K562 (cell line): ENCODE data around the gene ATP2B1. TPM values are rescaled to one million over a fixed set of nuclear protein-coding genes. Genes with fewer than 3 reads are reported as not detected.

Source experiments
- ATAC-seq: fragments of 200-7000 bp; cut with Tn5 transposase; 3 replicates; pipeline ENCODE4 v1.9.1; 2020; ENCODE audit warnings: moderate library complexity
- BruUV-seq: library from RNA; stranded (reverse); fragments of 400-500 nt; replicated peaks from 2 replicates; lab custom pipeline; 2021; lab: Mats Ljungman, UMichigan
- CTCF ChIA-PET: fragments of 300-600 bp; formaldehyde crosslinking; extraction: SDS; loops from one replicate; lab custom pipeline; 2021; ENCODE audit warnings: low intra/inter-chr PET ratio; lab: Yijun Ruan, JAX
- POLR2A ChIA-PET: fragments of 300-600, 350-650 bp; sonication (Branson Sonifier 250); formaldehyde crosslinking; extraction: SDS; loops from one replicate; lab custom pipeline; 2021; ENCODE audit warnings: antibody characterized with exemption, inconsistent platforms; lab: Yijun Ruan, JAX
- DNase-seq, 4 experiments: peaks; one replicate each; pipeline versions ENCODE4 v3.0.0 to v3.0.0-alpha.2; 2011 to 2018; ENCODE audit warnings: low spot score in 3 of 4, mixed read lengths in 3 of 4; ENCODE audit errors: extremely low read depth in 1 of 4
- FAIRE-seq: peaks from 2 replicates; lab custom pipeline; 2011; peaks lifted over from hg19 to GRCh38; lab: Jason Lieb, UNC
- H2AFZ ChIP-seq: 2 replicates; pipeline ENCODE4 v1.6.0; 2011; ENCODE audit warnings: low read depth, low read length, control low read depth, inconsistent platforms
- H3K27ac ChIP-seq: fragments of 200-600 bp; 3 replicates; pipeline ENCODE4 v1.8.0; 2011; ENCODE audit warnings: low read depth, mild to moderate bottlenecking, control low read depth, inconsistent platforms, low read length, moderate library complexity, mixed read lengths; ENCODE audit errors: extremely low read depth
- H3K27me3 ChIP-seq, 2 experiments: fragments of 300-600 bp in 1 of 2; 2 replicates in 1 of 2; 3 replicates in 1 of 2; pipeline versions ENCODE4 v1.6.0 to v1.8.0; 2011; ENCODE audit warnings: inconsistent platforms in 2 of 2, low read length in 2 of 2, mild to moderate bottlenecking in 1 of 2, mixed read lengths in 1 of 2, moderate library complexity in 1 of 2; ENCODE audit not compliant: control insufficient read depth in 2 of 2, insufficient read depth in 2 of 2
- H3K36me3 ChIP-seq: fragments of 300-600 bp; 3 replicates; pipeline ENCODE4 v1.8.0; 2011; ENCODE audit warnings: mild to moderate bottlenecking, low read length, inconsistent platforms; ENCODE audit not compliant: control insufficient read depth, insufficient read depth
- H3K4me1 ChIP-seq, 2 experiments: fragments of 200-600 bp in 1 of 2; replicated peaks in 1 of 2; 2 replicates in 1 of 2; 3 replicates in 1 of 2; pipeline versions ENCODE4 v1.5.1 to v1.8.0; 2011; ENCODE audit warnings: inconsistent platforms in 2 of 2, low read length in 2 of 2, mild to moderate bottlenecking in 1 of 2, mixed read lengths in 1 of 2, moderate library complexity in 1 of 2; ENCODE audit not compliant: control insufficient read depth in 2 of 2, insufficient read depth in 2 of 2
- H3K4me2 ChIP-seq: 2 replicates; pipeline ENCODE4 v1.6.1; 2011; ENCODE audit warnings: low read length, control low read depth, inconsistent platforms, mixed read lengths; ENCODE audit not compliant: insufficient read depth
- H3K4me3 ChIP-seq: fragments of 200-600 bp; sonication (generic), shearing (Covaris generic); 2 replicates; pipeline ENCODE4 v1.5.1; 2016; ENCODE audit warnings: control low read depth, inconsistent platforms
- H3K79me2 ChIP-seq: fragments of 200-600 bp; 3 replicates; pipeline ENCODE4 v1.8.0; 2011; ENCODE audit warnings: low read length, inconsistent platforms; ENCODE audit not compliant: control insufficient read depth, insufficient read depth
- H3K9ac ChIP-seq, 2 experiments: 2 replicates each; pipeline versions ENCODE4 v1.6.0 to v1.6.1; 2011; ENCODE audit warnings: low read depth in 2 of 2, low read length in 2 of 2, control low read depth in 1 of 2, inconsistent platforms in 1 of 2, mild to moderate bottlenecking in 1 of 2, mixed read lengths in 1 of 2; ENCODE audit not compliant: insufficient read depth in 1 of 2
- H3K9me1 ChIP-seq: one replicate; pipeline ENCODE4 v1.6.0; 2011; ENCODE audit warnings: inconsistent platforms, mild to moderate bottlenecking, low read length, moderate library complexity; ENCODE audit not compliant: control insufficient read depth, insufficient read depth
- H3K9me3 ChIP-seq: replicated peaks from 2 replicates; pipeline ENCODE4 v1.5.1; 2011; ENCODE audit warnings: low read depth, low read length, inconsistent platforms; ENCODE audit not compliant: control insufficient read depth, insufficient read depth
- H4K20me1 ChIP-seq: replicated peaks from 2 replicates; pipeline ENCODE4 v1.6.1; 2011; ENCODE audit warnings: low read length, inconsistent platforms, mixed read lengths; ENCODE audit not compliant: control insufficient read depth, insufficient read depth
- ARID1B ChIP-seq: fragments of 450-650 bp; IDR thresholded peaks from 2 replicates; pipeline ENCODE4 v1.6.1; 2016; ENCODE audit warnings: antibody characterized with exemption, mild to moderate bottlenecking, inconsistent platforms
- CBFA2T3 ChIP-seq: fragments of 450-650 bp; IDR thresholded peaks from 2 replicates; pipeline ENCODE4 v1.6.1; 2017
- CTBP1 ChIP-seq: fragments of 450-650 bp; IDR thresholded peaks from 2 replicates; pipeline ENCODE4 v1.6.1; 2016; ENCODE audit warnings: borderline replicate concordance
- EP300 ChIP-seq: IDR thresholded peaks from 2 replicates; pipeline ENCODE4 v1.6.1; 2012; ENCODE audit warnings: low read length, improper control_type of control experiment
- ETV1 ChIP-seq: fragments of 450-650 bp; conservative IDR thresholded peaks from 2 replicates; pipeline ENCODE4 v1.6.1; 2016; ENCODE audit warnings: missing genetic modification characterization, control low read depth, low read depth, missing compliant biosample characterization
- GATA2 ChIP-seq: sonication (generic); formaldehyde crosslinking; IDR thresholded peaks from 2 replicates; pipeline ENCODE4 v1.4.0; 2020; ENCODE audit warnings: mild to moderate bottlenecking, missing genetic modification reagents
- HDAC2 ChIP-seq: fragments of 450-650 bp; IDR thresholded peaks from 2 replicates; pipeline ENCODE4 v1.6.1; 2016; ENCODE audit warnings: mild to moderate bottlenecking
- HDAC3 ChIP-seq: fragments of 450-650 bp; IDR thresholded peaks from 2 replicates; pipeline ENCODE4 v1.6.1; 2018; ENCODE audit warnings: borderline replicate concordance, mild to moderate bottlenecking, moderate library complexity; ENCODE audit not compliant: partially characterized antibody
- HEY1 ChIP-seq: fragments of 250-450 bp; sonication (Bioruptor Pico); IDR thresholded peaks from 2 replicates; pipeline ENCODE4 v1.5.0; 2020; ENCODE audit warnings: mild to moderate bottlenecking, moderate library complexity, borderline replicate concordance
- MXI1 ChIP-seq: IDR thresholded peaks from 2 replicates; pipeline ENCODE4 v1.6.1; 2011; ENCODE audit warnings: low read depth, mild to moderate bottlenecking, improper control_type of control experiment, low read length
- NFE2L1 ChIP-seq: fragments of 450-650 bp; IDR thresholded peaks from 2 replicates; pipeline ENCODE4 v1.6.1; 2016; ENCODE audit warnings: missing genetic modification characterization, low read depth, mild to moderate bottlenecking, missing compliant biosample characterization, moderate library complexity, borderline replicate concordance
- POLR2AphosphoS2 ChIP-seq: IDR thresholded peaks from 2 replicates; pipeline ENCODE4 v1.6.1; 2012; ENCODE audit warnings: low read length, improper control_type of control experiment
- PTRF ChIP-seq: fragments of 450-650 bp; IDR thresholded peaks from 2 replicates; pipeline ENCODE4 v1.6.1; 2016; ENCODE audit warnings: mild to moderate bottlenecking, missing genetic modification characterization, missing compliant biosample characterization
- SNIP1 ChIP-seq: fragments of 450-650 bp; IDR thresholded peaks from 2 replicates; pipeline ENCODE4 v1.7.1; 2017; ENCODE audit warnings: low read depth, mild to moderate bottlenecking
- TAL1 ChIP-seq: fragments of 450-650 bp; IDR thresholded peaks from 2 replicates; pipeline ENCODE4 v1.6.1; 2016; ENCODE audit warnings: mild to moderate bottlenecking
- ZEB2 ChIP-seq: fragments of 450-650 bp; IDR thresholded peaks from 2 replicates; pipeline ENCODE4 v1.6.1; 2016
- ZNF140 ChIP-seq: fragments of 250-450 bp; sonication (Bioruptor Pico); IDR thresholded peaks from 2 replicates; pipeline ENCODE4 v1.8.0; 2021; ENCODE audit warnings: moderate library complexity, mild to moderate bottlenecking, inconsistent platforms
- ZNF551 ChIP-seq: fragments of 250-450 bp; sonication (Bioruptor Pico); IDR thresholded peaks from 2 replicates; pipeline ENCODE4 v1.5.0; 2021; ENCODE audit warnings: mild to moderate bottlenecking, moderate library complexity
- ZNF77 ChIP-seq: fragments of 250-450 bp; sonication (Bioruptor Pico); IDR thresholded peaks from 2 replicates; pipeline ENCODE4 v1.5.0; 2020
- WGBS: fragments of 100-300 bp; shearing (Covaris generic); methylation state at CpG from one replicate; pipeline ENCODE4 v1.1.6; 2016; ENCODE audit warnings: low coverage, mixed read lengths; ENCODE audit not compliant: insufficient coverage; ENCODE audit errors: missing lambda C conversion rate; 5-methylcytosine and 5-hydroxymethylcytosine counted together
- in situ Hi-C: fragments of 300-500 bp; cut with MboI; formaldehyde crosslinking; loops from 4 replicates; pipeline ENCODE4 v1.15.0; 2018; ENCODE audit warnings: inconsistent platforms, mixed read lengths
- intact Hi-C: fragments of 100-400 bp; cut with micrococcal nuclease; formaldehyde crosslinking; loops from 2 replicates; pipeline ENCODE4 v1.14.2; 2022
- polyA plus RNA-seq, 8 experiments: library from polyadenylated mRNA; depleted of rRNA in 4 of 8; stranded (reverse) in 5 of 8; unstranded in 3 of 8; fragments of >200 nt; fragmentation: Nextera tagmentation in 2 of 8; fragmentation: Illumina TruSeq in 1 of 8; extraction: Ambion mirVana in 2 of 8; extraction: Trizol in 1 of 8; gene quantifications; 2 replicates each; pipeline versions ENCODE4 v1.2.1 to v1.2.3, GENCODE V29; 2011 to 2014; ENCODE audit warnings: inconsistent platforms in 1 of 8, missing spikeins in 1 of 8
- total RNA-seq, 7 experiments: library from RNA; depleted of rRNA in 6 of 7; stranded (reverse); fragments of >200 nt in 6 of 7; fragmentation: Illumina TruSeq in 2 of 7; extraction: Trizol in 2 of 7; gene quantifications; 2 replicates each; pipeline versions ENCODE4 v1.2.1 to v1.2.3, GENCODE V29; 2011 to 2021; ENCODE audit warnings: low replicate concordance in 1 of 7
- TF ChIP-seq, protein P1 (sequence below), 2 experiments: fragments of 450-650 bp; IDR thresholded peaks; 2 replicates each; pipeline ENCODE4 v1.6.1; 2018; ENCODE audit warnings: mild to moderate bottlenecking in 2 of 2, low read depth in 1 of 2; ENCODE audit not compliant: partially characterized antibody in 2 of 2

ATP2B1 gene
- total and polyA plus RNA-seq, 9 of the 15 experiments (the other 6 are each of a cell fraction or from before 2014, with no cell fraction given) = 8.6 to 39.0 (median 27.8) TPM

DNA sequence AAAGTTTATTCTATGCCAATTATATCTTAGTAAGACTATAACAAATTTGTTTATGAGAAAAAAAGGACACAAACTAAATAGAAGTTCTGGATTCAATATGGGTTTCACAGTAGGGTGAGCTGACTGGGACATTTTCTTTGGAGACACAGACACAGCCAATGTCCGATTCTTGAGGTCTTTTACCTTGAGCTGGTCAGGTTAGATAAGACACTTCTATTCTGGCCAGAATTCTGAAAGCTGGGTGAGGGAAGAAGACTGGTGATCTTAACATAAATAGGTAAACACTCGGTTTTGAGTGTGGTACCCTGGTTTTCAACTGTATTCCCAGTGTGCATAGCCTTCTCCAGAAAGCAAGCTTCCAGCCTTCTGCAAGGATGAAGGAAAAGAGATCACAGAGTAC, 10.0 kb downstream of the ATP2B1 start:
- Histone ChIP-seq H3K36me3 (0 out of 3 replicates have a peak, but pooled peaks cover 3% of the 10 kb centered on the region), H3K9ac (no peak overlapping the region), H3K4me1 (peaks cover 3 to 14% of the 10 kb centered on the region in 2 experiments; a peak in 3 of 5 replicates), H3K27me3 (no peaks in the 10 kb centered on the region), H3K4me3 (no peak overlapping the region), H3K9me3 (no peaks in the 10 kb centered on the region), H3K27ac (no peak overlapping the region), H3K4me2 (peak overlapping the region; percentile 13; the same call in 1 of the 2 replicates), H4K20me1 (peaks cover 11% of the 10 kb centered on the region; the same call in 1 of the 2 replicates), H3K9me1 (no peaks in the 10 kb centered on the region), H3K79me2 (peaks cover 100% of the 10 kb centered on the region), H2AFZ (no peak overlapping the region)
- intact Hi-C loops (loop anchor here (10.0 kb wide), 1 partner anchor 224 kb away; no protein-coding TSS in a partner anchor), in situ Hi-C loops (no loop called here)
- peak in 2 of 4 experiments; percentile 26 to 60 for DNase-seq
- ChIA-PET CTCF (no interaction called here), POLR2A (interaction anchor here (0.6 to 3.0 kb wide), 5 partner anchors 8 to 150 kb away, joined by 3 to 12 read pairs (median 3); partner anchors contain the start of gene ATP2B1)
- WGBS = 0% methylated on average over 2 of the region's 2 CpGs
- peak; percentile 75 for FAIRE-seq
- ATAC-seq = peak; percentile 68
- no TSS peak for BruUV-seq
- TF ChIP-seq NFE2L1 (no peak), GATA2 (CRISPR knock-in tag) (no peak), TAL1 (peak; percentile 20; the same call in 1 of the 2 replicates), SNIP1 (no peak), EP300 (no peak), HEY1 (no peak), CBFA2T3 (0 out of 2 replicates have a peak, but pooled peaks have one; percentile 23), ZNF77 (CRISPR knock-in tag) (no peak), HDAC2 (no peak), ZNF551 (CRISPR knock-in tag) (no peak), ARID1B (peak; percentile 21; the same call in 1 of the 2 replicates), MXI1 (no peak), ZNF140 (no peak), PTRF (tag) (no peak), ETV1 (no peak), POLR2AphosphoS2 (no peak), ZEB2 (peak; percentile 57; the same call in 1 of the 2 replicates), CTBP1 (peak; percentile 14; the same call in 1 of the 2 replicates), HDAC3 (no peak)
- TF ChIP-seq, protein P1, sequence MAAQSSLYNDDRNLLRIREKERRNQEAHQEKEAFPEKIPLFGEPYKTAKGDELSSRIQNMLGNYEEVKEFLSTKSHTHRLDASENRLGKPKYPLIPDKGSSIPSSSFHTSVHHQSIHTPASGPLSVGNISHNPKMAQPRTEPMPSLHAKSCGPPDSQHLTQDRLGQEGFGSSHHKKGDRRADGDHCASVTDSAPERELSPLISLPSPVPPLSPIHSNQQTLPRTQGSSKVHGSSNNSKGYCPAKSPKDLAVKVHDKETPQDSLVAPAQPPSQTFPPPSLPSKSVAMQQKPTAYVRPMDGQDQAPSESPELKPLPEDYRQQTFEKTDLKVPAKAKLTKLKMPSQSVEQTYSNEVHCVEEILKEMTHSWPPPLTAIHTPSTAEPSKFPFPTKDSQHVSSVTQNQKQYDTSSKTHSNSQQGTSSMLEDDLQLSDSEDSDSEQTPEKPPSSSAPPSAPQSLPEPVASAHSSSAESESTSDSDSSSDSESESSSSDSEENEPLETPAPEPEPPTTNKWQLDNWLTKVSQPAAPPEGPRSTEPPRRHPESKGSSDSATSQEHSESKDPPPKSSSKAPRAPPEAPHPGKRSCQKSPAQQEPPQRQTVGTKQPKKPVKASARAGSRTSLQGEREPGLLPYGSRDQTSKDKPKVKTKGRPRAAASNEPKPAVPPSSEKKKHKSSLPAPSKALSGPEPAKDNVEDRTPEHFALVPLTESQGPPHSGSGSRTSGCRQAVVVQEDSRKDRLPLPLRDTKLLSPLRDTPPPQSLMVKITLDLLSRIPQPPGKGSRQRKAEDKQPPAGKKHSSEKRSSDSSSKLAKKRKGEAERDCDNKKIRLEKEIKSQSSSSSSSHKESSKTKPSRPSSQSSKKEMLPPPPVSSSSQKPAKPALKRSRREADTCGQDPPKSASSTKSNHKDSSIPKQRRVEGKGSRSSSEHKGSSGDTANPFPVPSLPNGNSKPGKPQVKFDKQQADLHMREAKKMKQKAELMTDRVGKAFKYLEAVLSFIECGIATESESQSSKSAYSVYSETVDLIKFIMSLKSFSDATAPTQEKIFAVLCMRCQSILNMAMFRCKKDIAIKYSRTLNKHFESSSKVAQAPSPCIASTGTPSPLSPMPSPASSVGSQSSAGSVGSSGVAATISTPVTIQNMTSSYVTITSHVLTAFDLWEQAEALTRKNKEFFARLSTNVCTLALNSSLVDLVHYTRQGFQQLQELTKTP (IDR thresholded peaks at IDR 0.05; ENCODE audit: low read depth in 1 of 2, partially characterized antibody in 2 of 2) = no peak
